PC-3 (cell line): ENCODE data around the gene STN1. TPM values are rescaled to one million over a fixed set of nuclear protein-coding genes. Genes with fewer than 3 reads are reported as not detected.
A peak's percentile ranks its signal among the peaks of the same experiment; 100 is the strongest.

Experiments used
- ATAC-seq: fragments of 200-7000 bp; cut with Tn5 transposase; 2 replicates; pipeline ENCODE4 v1.9.1; 2020; ENCODE audit warnings: mild to moderate bottlenecking, moderate library complexity
- BruUV-seq: library from RNA; stranded (reverse); fragments of 400-500 nt; replicated peaks from 2 replicates; lab custom pipeline; 2021; lab: Mats Ljungman, UMichigan
- CTCF ChIA-PET: fragments of 300-600 bp; sonication (Branson Sonifier 250); formaldehyde crosslinking; loops from one replicate; lab custom pipeline; 2022; ENCODE audit warnings: antibody characterized with exemption; lab: Charles Lee
- POLR2A ChIA-PET: fragments of 300-600 bp; sonication (Branson Sonifier 250); formaldehyde crosslinking; loops from one replicate; lab custom pipeline; 2022; ENCODE audit warnings: antibody characterized with exemption; ENCODE audit not compliant: unreplicated experiment; lab: Charles Lee
- DNase-seq: peaks from one replicate; pipeline ENCODE4 v3.0.0-alpha.2; 2015
- H2AFZ ChIP-seq: fragments of 300-600 bp; sonication (generic); 2 replicates; pipeline ENCODE4 v1.6.0; 2016; ENCODE audit warnings: antibody characterized with exemption, low read length
- H3F3A ChIP-seq: fragments of 300-600 bp; sonication (generic); one replicate; pipeline ENCODE4 v1.6.0; 2017; ENCODE audit warnings: antibody characterized with exemption, low read length, control low read depth, mild to moderate bottlenecking; ENCODE audit not compliant: unreplicated experiment
- H3K27ac ChIP-seq: fragments of 300-600 bp; sonication (generic); 2 replicates; pipeline ENCODE4 v1.5.1; 2016; ENCODE audit warnings: mild to moderate bottlenecking, low read length
- H3K27me3 ChIP-seq: fragments of 300-600 bp; sonication (generic); 2 replicates; pipeline ENCODE4 v1.6.1; 2016; ENCODE audit warnings: low read length, mixed read lengths
- H3K36me3 ChIP-seq: fragments of 300-600 bp; sonication (generic); 2 replicates; pipeline ENCODE4 v1.6.1; 2016; ENCODE audit warnings: low read depth, mixed run types, low read length, mixed read lengths
- H3K4me1 ChIP-seq: fragments of 300-600 bp; sonication (generic); 2 replicates; pipeline ENCODE4 v1.5.1; 2016; ENCODE audit warnings: low read length; ENCODE audit not compliant: insufficient read depth
- H3K4me2 ChIP-seq: fragments of 300-600 bp; sonication (generic); 2 replicates; pipeline ENCODE4 v1.6.0; 2016; ENCODE audit warnings: low read length
- H3K4me3 ChIP-seq: fragments of 300-600 bp; sonication (generic); 2 replicates; pipeline ENCODE4 v1.5.1; 2016; ENCODE audit warnings: mild to moderate bottlenecking, low read length, mixed read lengths
- H3K79me2 ChIP-seq: fragments of 300-600 bp; sonication (generic); 2 replicates; pipeline ENCODE4 v1.6.1; 2017; ENCODE audit warnings: low read length, mixed read lengths
- H3K9ac ChIP-seq: fragments of 300-600 bp; sonication (generic); 2 replicates; pipeline ENCODE4 v1.6.0; 2016; ENCODE audit warnings: mild to moderate bottlenecking, low read length
- H3K9me2 ChIP-seq: fragments of 300-600 bp; sonication (generic); replicated peaks from 2 replicates; pipeline ENCODE4 v1.6.1; 2016; ENCODE audit warnings: mixed run types, low read length, mixed read lengths
- H3K9me3 ChIP-seq: fragments of 300-600 bp; sonication (generic); 2 replicates; pipeline ENCODE4 v1.6.1; 2016; ENCODE audit warnings: low read length, mixed read lengths
- H4K20me1 ChIP-seq: fragments of 300-600 bp; sonication (generic); 2 replicates; pipeline ENCODE4 v1.6.1; 2016; ENCODE audit warnings: low read length, mixed read lengths
- CTCF ChIP-seq: fragments of 300-600 bp; sonication (generic); conservative IDR thresholded peaks from 2 replicates; pipeline ENCODE4 v1.5.1; 2017; ENCODE audit warnings: antibody characterized with exemption, low read depth, mild to moderate bottlenecking, low read length
- EZH2 ChIP-seq: fragments of 300-600 bp; sonication (generic); IDR thresholded peaks from one replicate; pipeline ENCODE4 v1.6.1; 2017; ENCODE audit warnings: antibody characterized with exemption, mild to moderate bottlenecking, low read length; ENCODE audit not compliant: unreplicated experiment
- EZH2phosphoT487 ChIP-seq: fragments of 300-600 bp; sonication (generic); IDR thresholded peaks from 2 replicates; pipeline ENCODE4 v1.6.1; 2018; ENCODE audit warnings: mild to moderate bottlenecking, antibody characterized with exemption, low read length, borderline replicate concordance
- intact Hi-C: fragments of 100-400 bp; cut with micrococcal nuclease; formaldehyde crosslinking; loops from 2 replicates; pipeline ENCODE4 v1.9.0; 2023
- total RNA-seq: library from RNA; depleted of rRNA; stranded (reverse); fragments of >200 nt; gene quantifications from 2 replicates; pipeline ENCODE4 v1.2.3, GENCODE V29; 2014

The STN1 gene
- total RNA-seq, 1 experiment from 2014 or later, result 33.5 TPM

- Histone ChIP-seq H3K27me3 (no peaks in the 10 kb centered on the region), H3K27ac (no peak overlapping the region), H3K4me3 (no peak overlapping the region), H3K4me2 (no peak overlapping the region), H3K36me3 (no peaks in the 10 kb centered on the region), H3K79me2 (no peaks in the 10 kb centered on the region), H2AFZ (no peak overlapping the region), H3K9me3 (no peaks in the 10 kb centered on the region), H3K4me1 (peaks cover 30% of the 10 kb centered on the region), H3F3A (no peaks in the 10 kb centered on the region), H3K9ac (no peak overlapping the region), H3K9me2 (no peaks in the 10 kb centered on the region), H4K20me1 (no peaks in the 10 kb centered on the region)
- ATAC-seq, result no peak
- ChIA-PET POLR2A (no interaction called here), CTCF (no interaction called here)
- TF ChIP-seq CTCF (no peak), EZH2 (no peak), EZH2phosphoT487 (no peak)
- no peak for DNase-seq
- intact Hi-C loops, result no loop called here
- BruUV-seq, result no TSS peak
Measured at GRCh38 chr10:103874730-103875129, 43.3 kb downstream of the STN1 start.

GRCh38 chr10:103872137-103872931 is 45.6 kb downstream of the STN1 start:
- Histone ChIP-seq H3K36me3 (no peaks in the 10 kb centered on the region), H3K4me3 (no peak overlapping the region), H3K27me3 (no peaks in the 10 kb centered on the region), H3K9me3 (no peaks in the 10 kb centered on the region), H3K79me2 (no peaks in the 10 kb centered on the region), H4K20me1 (no peaks in the 10 kb centered on the region), H3K9me2 (no peaks in the 10 kb centered on the region), H3K4me1 (peaks cover 30% of the 10 kb centered on the region), H3F3A (no peaks in the 10 kb centered on the region), H3K27ac (peak overlapping the region; percentile 94), H3K9ac (peak overlapping the region; percentile 59; the same call in 1 of the 2 replicates), H2AFZ (no peak overlapping the region), H3K4me2 (peak overlapping the region; percentile 55)
- ChIA-PET POLR2A (interaction anchor here (0.6 kb wide), 1 partner anchor 1129 kb away, joined by 4 read pairs; no protein-coding TSS in a partner anchor), CTCF (interaction anchor here (0.9 kb wide), 1 partner anchor 91 kb away, joined by 3 read pairs; no protein-coding TSS in a partner anchor)
- intact Hi-C loops, result no loop called here
- TF ChIP-seq CTCF, result no peak
- no peak for TF ChIP-seq EZH2
- TF ChIP-seq EZH2phosphoT487, result no peak
- ATAC-seq, result peak; percentile 98
- peak; percentile 81 for DNase-seq
- BruUV-seq, result no TSS peak

GRCh38 chr10:103871006-103871405 is 47.0 kb downstream of the STN1 start:
- CTCF ChIA-PET, result no interaction called here
- no TSS peak for BruUV-seq
- Histone ChIP-seq H3K36me3 (no peaks in the 10 kb centered on the region), H3K9me3 (no peaks in the 10 kb centered on the region), H3K4me3 (no peak overlapping the region; the same call in 1 of the 2 replicates), H3K4me1 (peaks cover 30% of the 10 kb centered on the region), H2AFZ (peak overlapping the region; percentile 71), H4K20me1 (no peaks in the 10 kb centered on the region), H3K4me2 (peak overlapping the region; percentile 60), H3K27ac (peak overlapping the region; percentile 94), H3K27me3 (no peaks in the 10 kb centered on the region), H3K79me2 (no peaks in the 10 kb centered on the region), H3K9me2 (no peaks in the 10 kb centered on the region), H3F3A (no peaks in the 10 kb centered on the region), H3K9ac (peak overlapping the region; percentile 59)
- DNase-seq (no peak), ATAC-seq (no peak)
- intact Hi-C loops, result no loop called here
- TF ChIP-seq EZH2 (no peak), CTCF (no peak), EZH2phosphoT487 (no peak)
- POLR2A ChIA-PET, result no interaction called here
